GM13976 (cell line): ENCODE data around the gene DNAH14.
"Not testable (repeated sequence)": the region's sequence is repeated elsewhere in the genome, so short reads cannot be mapped to it uniquely, and the experiment has no call there.

Source experiments
- DNase-seq: peaks from one replicate; pipeline ENCODE4 v3.0.0; 2012; ENCODE audit warnings: low spot score
- CTCF ChIP-seq: IDR thresholded peaks from 2 replicates; pipeline ENCODE4 v1.5.1; 2012; ENCODE audit warnings: borderline replicate concordance, mild to moderate bottlenecking; ENCODE audit not compliant: insufficient read depth; ENCODE audit errors: extremely low read depth, missing control alignments, control extremely low read depth
- in situ Hi-C: fragments of 300-500 bp; cut with MboI; formaldehyde crosslinking; loops from one replicate; pipeline ENCODE4 v1.12.0; 2022; ENCODE audit warnings: low sequenced_read_pairs, mixed read lengths, inconsistent platforms; ENCODE audit not compliant: unreplicated experiment

The DNAH14 gene

GRCh38 chr1:225159793-225160192, 230.3 kb downstream of the DNAH14 start:
- DNase-seq, result no peak
- TF ChIP-seq CTCF, result no peak
- in situ Hi-C loops, result no loop called here

GRCh38 chr1:225177409-225177808, 247.9 kb downstream of the DNAH14 start:
- in situ Hi-C loops, DNase-seq: not testable (repeated sequence)

- no peak for DNase-seq
- in situ Hi-C loops, result no loop called here
- no peak for TF ChIP-seq CTCF
Observed at GRCh38 chr1:225179686-225180085, 250.2 kb downstream of the DNAH14 start.

- no peak for DNase-seq
- in situ Hi-C loops, result no loop called here
- TF ChIP-seq CTCF, result no peak
Observed at GRCh38 chr1:225182716-225183115, 253.2 kb downstream of the DNAH14 start.

- in situ Hi-C loops, result no loop called here
- no peak for DNase-seq
- no peak for TF ChIP-seq CTCF
Observed at GRCh38 chr1:225191199-225191753, 261.8 kb downstream of the DNAH14 start.

GRCh38 chr1:225201447-225201846, 272.0 kb downstream of the DNAH14 start:
- in situ Hi-C loops, result no loop called here
- DNase-seq, result no peak
- TF ChIP-seq CTCF, result no peak

GRCh38 chr1:225207791-225208190, 278.3 kb downstream of the DNAH14 start:
- in situ Hi-C loops, result no loop called here
- no peak for DNase-seq
- TF ChIP-seq CTCF, result no peak
